IMR-90 (cell line): ENCODE measurements around the gene SLC35G6. TPM values are rescaled to one million over a fixed set of nuclear protein-coding genes. Genes with fewer than 3 reads are reported as not detected.
A peak's percentile ranks its signal among the peaks of the same experiment; 100 is the strongest.

ENCODE experiments used
- ATAC-seq: fragments of 200-7000 bp; cut with Tn5 transposase; 2 replicates; pipeline ENCODE4 v1.9.1; 2020; ENCODE audit warnings: low read depth, mild to moderate bottlenecking, moderate library complexity
- BruUV-seq: library from RNA; stranded (reverse); fragments of 400-500 nt; replicated peaks from 2 replicates; lab custom pipeline; 2021; lab: Mats Ljungman, UMichigan
- CTCF ChIA-PET: fragments of 300-600 bp; formaldehyde crosslinking; extraction: SDS; loops from one replicate; lab custom pipeline; 2021; ENCODE audit warnings: antibody characterized with exemption; lab: Yijun Ruan, JAX
- POLR2A ChIA-PET: fragments of 300-600 bp; sonication (Branson Sonifier 250); formaldehyde crosslinking; loops from one replicate; lab custom pipeline; 2022; ENCODE audit warnings: antibody characterized with exemption; ENCODE audit not compliant: unreplicated experiment; lab: Charles Lee
- DNase-seq: peaks from one replicate; pipeline ENCODE4 v3.0.0; 2013
- H2AFZ ChIP-seq: replicated peaks from 2 replicates; pipeline ENCODE3; 2013; ENCODE audit warnings: low read length, mild to moderate bottlenecking; ENCODE audit not compliant: poor library complexity
- H2AK5ac ChIP-seq: 2 replicates; pipeline ENCODE4 v1.6.1; 2013; ENCODE audit warnings: low read depth, low read length, inconsistent platforms
- H2AK9ac ChIP-seq: replicated peaks from 2 replicates; pipeline ENCODE3; 2013; ENCODE audit warnings: mild to moderate bottlenecking, low read depth, low read length, moderate library complexity; ENCODE audit not compliant: poor library complexity
- H2BK120ac ChIP-seq: 2 replicates; pipeline ENCODE4 v1.6.1; 2013; ENCODE audit warnings: low read depth, low read length, inconsistent platforms
- H2BK15ac ChIP-seq: 3 replicates; pipeline ENCODE4 v1.6.1; 2013; ENCODE audit warnings: low read depth, low read length, inconsistent platforms
- H2BK20ac ChIP-seq: 2 replicates; pipeline ENCODE4 v1.6.1; 2013; ENCODE audit warnings: low read depth, mild to moderate bottlenecking, inconsistent platforms, low read length, moderate library complexity
- H2BK5ac ChIP-seq: 2 replicates; pipeline ENCODE4 v1.6.1; 2013; ENCODE audit warnings: mild to moderate bottlenecking, low read depth, low read length, inconsistent platforms; ENCODE audit not compliant: poor library complexity, severe bottlenecking
- H3K14ac ChIP-seq: replicated peaks from 2 replicates; pipeline ENCODE4 v1.6.1; 2013; ENCODE audit warnings: low read depth, low read length, inconsistent platforms
- H3K18ac ChIP-seq: 2 replicates; pipeline ENCODE4 v1.6.1; 2013; ENCODE audit warnings: low read depth, low read length, control low read depth
- H3K23ac ChIP-seq: 2 replicates; pipeline ENCODE4 v1.6.1; 2013; ENCODE audit warnings: low read depth, low read length, inconsistent platforms
- H3K27ac ChIP-seq: 2 replicates; pipeline ENCODE4 v1.5.1; 2013; ENCODE audit warnings: mild to moderate bottlenecking, control low read depth, low read length; ENCODE audit not compliant: insufficient read depth
- H3K27me3 ChIP-seq: 2 replicates; pipeline ENCODE4 v1.6.1; 2013; ENCODE audit warnings: low read length; ENCODE audit not compliant: control insufficient read depth, insufficient read depth
- H3K36me3 ChIP-seq: 2 replicates; pipeline ENCODE4 v1.6.1; 2013; ENCODE audit warnings: low read length, mixed read lengths; ENCODE audit not compliant: control insufficient read depth, insufficient read depth
- H3K4ac ChIP-seq: 2 replicates; pipeline ENCODE4 v1.6.1; 2013; ENCODE audit warnings: low read depth, low read length, inconsistent platforms
- H3K4me1 ChIP-seq: 2 replicates; pipeline ENCODE4 v1.6.1; 2013; ENCODE audit warnings: low read length, mixed read lengths; ENCODE audit not compliant: control insufficient read depth, insufficient read depth
- H3K4me2 ChIP-seq: 2 replicates; pipeline ENCODE4 v1.6.1; 2013; ENCODE audit warnings: low read depth, mild to moderate bottlenecking, control low read depth, low read length, moderate library complexity
- H3K4me3 ChIP-seq: 2 replicates; pipeline ENCODE4 v1.5.1; 2013; ENCODE audit warnings: low read depth, mild to moderate bottlenecking, control low read depth, low read length, moderate library complexity; ENCODE audit not compliant: insufficient read depth
- H3K56ac ChIP-seq: 2 replicates; pipeline ENCODE4 v1.6.1; 2013; ENCODE audit warnings: low read length, inconsistent platforms; ENCODE audit not compliant: insufficient read depth; ENCODE audit errors: extremely low read depth
- H3K79me1 ChIP-seq, 2 experiments: 2 replicates each; pipeline ENCODE4 v1.6.1; 2013; ENCODE audit warnings: low read length in 2 of 2, inconsistent platforms in 1 of 2, low read depth in 1 of 2
- H3K9ac ChIP-seq: 2 replicates; pipeline ENCODE4 v1.6.1; 2013; ENCODE audit warnings: low read depth, low read length, control low read depth
- H3K9me1 ChIP-seq: 2 replicates; pipeline ENCODE4 v1.6.1; 2013; ENCODE audit warnings: low read length, inconsistent platforms; ENCODE audit not compliant: insufficient read depth
- H3K9me3 ChIP-seq: 2 replicates; pipeline ENCODE4 v1.6.1; 2013; ENCODE audit warnings: low read length; ENCODE audit not compliant: control insufficient read depth, insufficient read depth
- H4K20me1 ChIP-seq: 2 replicates; pipeline ENCODE4 v1.6.1; 2013; ENCODE audit warnings: low read length, inconsistent platforms; ENCODE audit not compliant: insufficient read depth
- H4K5ac ChIP-seq: 2 replicates; pipeline ENCODE4 v1.6.1; 2013; ENCODE audit warnings: mild to moderate bottlenecking, low read depth, low read length, control low read depth
- H4K8ac ChIP-seq, 2 experiments: 2 replicates each; pipeline ENCODE4 v1.6.1; 2013; ENCODE audit warnings: low read depth in 2 of 2, low read length in 2 of 2, control low read depth in 1 of 2, inconsistent platforms in 1 of 2
- H4K91ac ChIP-seq: 2 replicates; pipeline ENCODE4 v1.6.1; 2013; ENCODE audit warnings: low read depth, low read length, inconsistent platforms; ENCODE audit not compliant: insufficient read depth
- CEBPB ChIP-seq: IDR thresholded peaks from 2 replicates; pipeline ENCODE4 v1.6.1; 2012; ENCODE audit warnings: low read depth, low read length, improper control_type of control experiment
- FOS ChIP-seq: fragments of 150-350 bp; IDR thresholded peaks from 2 replicates; pipeline ENCODE4 v1.6.1; 2016; ENCODE audit warnings: low read depth, low read length
- POLR2A ChIP-seq: IDR thresholded peaks from 2 replicates; pipeline ENCODE4 v1.6.1; 2012; ENCODE audit warnings: mild to moderate bottlenecking, low read depth, low read length
- RAD21 ChIP-seq: IDR thresholded peaks from 2 replicates; pipeline ENCODE4 v1.6.1; 2012; ENCODE audit warnings: low read length, improper control_type of control experiment
- WGBS, 2 experiments: methylation state at CpG; one replicate each; pipeline versions ENCODE4 v1.1.5 to v1.1.7; 2013; ENCODE audit warnings: missing lambda C conversion rate in 2 of 2; ENCODE audit not compliant: insufficient read length in 1 of 2; ENCODE audit errors: extremely low coverage in 2 of 2; 5-methylcytosine and 5-hydroxymethylcytosine counted together
- dilution Hi-C: fragments of 300-500 bp; cut with HindIII; formaldehyde crosslinking; loops from one replicate; pipeline ENCODE4 v1.14.3; 2018; ENCODE audit warnings: low sequenced_read_pairs; ENCODE audit not compliant: unreplicated experiment
- in situ Hi-C: fragments of 300-500 bp; cut with MboI; formaldehyde crosslinking; loops from 3 replicates; pipeline ENCODE4 v1.14.3; 2019; ENCODE audit warnings: low sequenced_read_pairs, inconsistent platforms, mixed read lengths
- intact Hi-C: fragments of 100-400 bp; cut with micrococcal nuclease; formaldehyde crosslinking; loops from 2 replicates; pipeline ENCODE4 v1.10.0; 2022
- polyA plus RNA-seq, 3 experiments: library from polyadenylated mRNA; depleted of rRNA; stranded (reverse); fragments of >200 nt; gene quantifications; 2 replicates each; pipeline ENCODE4 v1.2.3, GENCODE V29; 2012; ENCODE audit warnings: low replicate concordance in 1 of 3
- total RNA-seq: library from RNA; depleted of rRNA; stranded (reverse); fragments of >200 nt; gene quantifications from 2 replicates; pipeline ENCODE4 v1.2.3, GENCODE V29; 2012

The SLC35G6 gene
- total and polyA plus RNA-seq, 2 of the 4 experiments (the other 2 are of a cell fraction), result not detected

DNA sequence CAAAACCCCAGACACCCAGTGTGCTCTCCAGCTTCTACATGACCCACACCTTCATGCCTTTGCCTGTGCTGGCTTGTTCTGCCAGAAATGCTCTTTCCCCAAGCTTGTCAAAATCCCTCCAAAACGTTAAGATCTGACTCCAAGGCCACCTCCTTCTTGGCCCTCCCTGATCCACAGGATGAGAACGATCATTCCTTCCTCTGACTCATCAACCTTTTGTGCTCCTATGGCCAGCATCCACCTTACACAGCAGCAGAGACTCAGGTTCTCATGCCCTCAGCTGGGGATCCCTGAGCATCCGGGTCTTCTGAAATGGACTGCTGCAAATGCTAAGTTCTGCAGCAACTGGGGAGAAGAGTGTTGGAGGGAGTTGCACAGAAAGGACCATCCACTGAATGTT, 4.8 kb upstream of the SLC35G6 start:
- peak overlapping the region; percentile 40; the same call in 1 of the 2 replicates for H3K56ac ChIP-seq
- in situ Hi-C loops (no loop called here), intact Hi-C loops (no loop called here), dilution Hi-C loops (no loop called here)
- peak overlapping the region; percentile 10; the same call in 1 of the 2 replicates for H4K91ac ChIP-seq
- H4K8ac ChIP-seq, result no peak overlapping the region
- H3K79me1 ChIP-seq, result peaks cover 5 to 69% of the 10 kb centered on the region in 2 experiments; a peak in 3 of 4 replicates
- DNase-seq, result peak; percentile 76
- POLR2A ChIA-PET, result interaction anchor here (0.6 to 0.7 kb wide), 2 partner anchors 8 to 10 kb away, joined by 4 to 5 read pairs; no protein-coding TSS in a partner anchor
- H2BK5ac ChIP-seq, result peak overlapping the region; percentile 45
- peaks cover 5% of the 10 kb centered on the region; the same call in 1 of the 2 replicates for H3K36me3 ChIP-seq
- peaks cover 22% of the 10 kb centered on the region for H3K4me1 ChIP-seq
- H3K4me3 ChIP-seq, result no peak overlapping the region
- peak overlapping the region; percentile 69 for H2AK9ac ChIP-seq
- H2AFZ ChIP-seq, result no peak overlapping the region
- CTCF ChIA-PET, result interaction anchor here (2.2 kb wide), 1 partner anchor 39 kb away, joined by 10 read pairs; no protein-coding TSS in a partner anchor
- no peak overlapping the region for H4K5ac ChIP-seq
- ATAC-seq, result no peak
- no TSS peak for BruUV-seq
- H3K9ac ChIP-seq, result 0 out of 2 replicates have a peak overlapping the region, but pooled peaks have one; percentile 7
- H2BK15ac ChIP-seq, result no peak overlapping the region
- H3K4ac ChIP-seq, result peak overlapping the region; percentile 93
- H4K20me1 ChIP-seq, result peaks cover 68% of the 10 kb centered on the region
- no peaks in the 10 kb centered on the region for H3K9me3 ChIP-seq
- no peak overlapping the region for H2BK120ac ChIP-seq
- TF ChIP-seq CEBPB, result no peak
- no peak for TF ChIP-seq RAD21
- 0 out of 2 replicates have a peak, but pooled peaks have one; percentile 6 for TF ChIP-seq POLR2A
- peak; percentile 23; the same call in 1 of the 2 replicates for TF ChIP-seq FOS
- no peaks in the 10 kb centered on the region for H3K27me3 ChIP-seq
- no peak overlapping the region for H3K18ac ChIP-seq
- peak overlapping the region; percentile 39; the same call in 1 of the 2 replicates for H3K23ac ChIP-seq
- H2BK20ac ChIP-seq, result no peak overlapping the region
- peak overlapping the region; percentile 89 for H2AK5ac ChIP-seq
- H3K9me1 ChIP-seq, result peaks cover 29% of the 10 kb centered on the region
- no CpG with 5 or more reads among the region's 3 CpGs for WGBS, 2 experiments
- peak overlapping the region; percentile 1; the same call in 1 of the 2 replicates for H3K4me2 ChIP-seq
- H3K27ac ChIP-seq, result peak overlapping the region; percentile 91; the same call in 1 of the 2 replicates
- peak overlapping the region; percentile 74 for H3K14ac ChIP-seq
